Neural crest cell (in vitro differentiated cells): ENCODE results near the gene SLC22A2. TPM values are rescaled to one million over a fixed set of nuclear protein-coding genes. Genes with fewer than 3 reads are reported as not detected.

Experiments used
- DNase-seq: peaks from one replicate; pipeline ENCODE4 v3.0.0; 2021; ENCODE audit warnings: low read depth, mixed read lengths, low spot score
- H3K27ac Mint-ChIP-seq: one replicate; pipeline ENCODE4 v1.8.0; 2021; ENCODE audit warnings: mild to moderate bottlenecking, mixed read lengths; ENCODE audit not compliant: unreplicated experiment
- H3K27me3 Mint-ChIP-seq: 2 replicates; pipeline ENCODE4 v1.8.0; 2021; ENCODE audit warnings: low read depth, mild to moderate bottlenecking, mixed read lengths
- H3K36me3 Mint-ChIP-seq: 2 replicates; pipeline ENCODE4 v1.8.0; 2021; ENCODE audit warnings: low read depth, mild to moderate bottlenecking, mixed read lengths
- H3K4me1 Mint-ChIP-seq: 2 replicates; pipeline ENCODE4 v1.8.0; 2021; ENCODE audit warnings: mixed read lengths
- H3K4me3 Mint-ChIP-seq: one replicate; pipeline ENCODE4 v1.8.0; 2021; ENCODE audit warnings: mild to moderate bottlenecking, mixed read lengths
- H3K9me3 Mint-ChIP-seq: 2 replicates; pipeline ENCODE4 v1.8.0; 2021; ENCODE audit warnings: mixed read lengths
- total RNA-seq: library from RNA; stranded (reverse); gene quantifications from 2 replicates; pipeline ENCODE4 v1.2.1, GENCODE V29; 2021
- TF ChIP-seq, protein P1 (sequence below): fragments of 200-600 bp; sonication (generic); conservative IDR thresholded peaks from 2 replicates; pipeline ENCODE4 v1.5.0; 2021; ENCODE audit warnings: antibody characterized with exemption, mild to moderate bottlenecking

Gene SLC22A2
- total RNA-seq, 1 donor from 2014 or later, result not detected

DNA sequence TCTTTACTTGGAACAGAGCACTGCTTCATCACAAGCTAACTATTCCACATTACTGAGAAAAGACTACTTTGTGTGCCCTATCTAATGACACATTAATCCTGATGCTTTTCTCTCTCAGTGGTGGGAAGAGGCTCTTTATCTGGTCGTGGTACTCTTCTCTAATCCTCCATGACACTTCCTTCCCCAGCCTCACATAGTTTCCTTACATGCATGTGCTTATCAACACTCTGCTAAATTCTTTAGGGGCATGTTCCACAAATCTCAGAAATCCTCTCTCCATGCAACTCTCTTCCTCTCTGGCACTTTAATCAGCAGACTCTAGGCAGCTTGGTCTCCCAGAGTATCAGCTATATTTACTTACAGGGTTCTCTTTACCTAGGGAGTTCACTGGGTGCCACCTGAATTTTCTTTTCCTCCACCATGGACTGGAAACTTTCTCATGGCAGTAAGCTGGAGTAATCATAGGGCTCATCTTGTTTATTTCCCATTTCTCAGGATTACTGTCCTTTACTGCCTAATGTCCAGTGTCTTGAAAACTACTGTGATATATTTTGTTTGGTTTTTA is 27.0 kb upstream of the SLC22A2 start:
- H3K4me1 Mint-ChIP-seq, result no peaks in the 10 kb centered on the region
- H3K27ac Mint-ChIP-seq, result no peak overlapping the region
- no peak for DNase-seq
- H3K27me3 Mint-ChIP-seq, result no peaks in the 10 kb centered on the region
- TF ChIP-seq, protein P1, sequence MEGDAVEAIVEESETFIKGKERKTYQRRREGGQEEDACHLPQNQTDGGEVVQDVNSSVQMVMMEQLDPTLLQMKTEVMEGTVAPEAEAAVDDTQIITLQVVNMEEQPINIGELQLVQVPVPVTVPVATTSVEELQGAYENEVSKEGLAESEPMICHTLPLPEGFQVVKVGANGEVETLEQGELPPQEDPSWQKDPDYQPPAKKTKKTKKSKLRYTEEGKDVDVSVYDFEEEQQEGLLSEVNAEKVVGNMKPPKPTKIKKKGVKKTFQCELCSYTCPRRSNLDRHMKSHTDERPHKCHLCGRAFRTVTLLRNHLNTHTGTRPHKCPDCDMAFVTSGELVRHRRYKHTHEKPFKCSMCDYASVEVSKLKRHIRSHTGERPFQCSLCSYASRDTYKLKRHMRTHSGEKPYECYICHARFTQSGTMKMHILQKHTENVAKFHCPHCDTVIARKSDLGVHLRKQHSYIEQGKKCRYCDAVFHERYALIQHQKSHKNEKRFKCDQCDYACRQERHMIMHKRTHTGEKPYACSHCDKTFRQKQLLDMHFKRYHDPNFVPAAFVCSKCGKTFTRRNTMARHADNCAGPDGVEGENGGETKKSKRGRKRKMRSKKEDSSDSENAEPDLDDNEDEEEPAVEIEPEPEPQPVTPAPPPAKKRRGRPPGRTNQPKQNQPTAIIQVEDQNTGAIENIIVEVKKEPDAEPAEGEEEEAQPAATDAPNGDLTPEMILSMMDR, result no peak
- H3K36me3 Mint-ChIP-seq, result no peaks in the 10 kb centered on the region
- H3K4me3 Mint-ChIP-seq, result no peak overlapping the region
- H3K9me3 Mint-ChIP-seq, result peaks cover 2% of the 10 kb centered on the region

DNA sequence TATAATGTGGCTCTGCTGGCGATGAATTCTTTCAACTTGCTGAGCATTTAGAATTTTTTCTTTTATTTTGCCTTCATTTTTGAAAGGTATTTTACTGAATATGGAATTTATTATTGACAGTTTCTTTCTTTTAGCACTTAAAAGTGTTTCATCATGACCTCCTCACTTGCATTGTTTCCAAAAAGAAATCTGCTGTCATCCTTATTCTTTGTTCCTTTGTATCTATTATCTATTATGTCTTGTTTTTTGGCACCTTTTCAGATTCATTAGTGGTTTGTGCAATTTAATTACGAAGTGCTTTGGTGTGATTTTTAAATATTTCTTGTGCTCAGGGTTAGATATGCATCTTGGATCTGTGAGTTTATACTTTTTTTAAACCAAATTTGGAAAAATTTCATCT is 26.0 kb upstream of the SLC22A2 start:
- no peak for DNase-seq
- no peak overlapping the region for H3K4me3 Mint-ChIP-seq
- peaks cover 2% of the 10 kb centered on the region for H3K36me3 Mint-ChIP-seq
- TF ChIP-seq, protein P1, result no peak
- H3K9me3 Mint-ChIP-seq, result peaks cover 7% of the 10 kb centered on the region
- no peaks in the 10 kb centered on the region for H3K27me3 Mint-ChIP-seq
- H3K4me1 Mint-ChIP-seq, result no peaks in the 10 kb centered on the region
- no peak overlapping the region for H3K27ac Mint-ChIP-seq

DNA sequence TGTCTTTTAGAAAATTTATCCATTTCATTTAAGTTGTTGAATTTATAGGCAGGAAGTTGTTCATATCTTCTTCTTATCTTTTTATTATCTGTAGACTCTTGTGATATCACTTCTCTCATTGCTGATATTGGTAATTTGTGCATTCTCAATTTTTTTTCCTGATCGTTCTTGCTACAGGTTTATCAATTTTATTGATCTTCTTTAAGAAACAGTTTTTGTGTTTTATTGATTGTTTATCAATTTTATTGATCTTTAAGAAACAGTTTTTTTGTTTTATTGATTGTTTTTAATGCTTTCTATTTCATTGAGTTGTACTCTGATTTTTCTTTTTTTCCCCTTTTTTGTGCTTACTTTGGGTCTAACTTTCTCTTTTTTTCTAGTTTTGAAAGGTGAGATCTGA is 23.8 kb upstream of the SLC22A2 start:
- Mint-ChIP-seq H3K9me3 (peaks cover 8% of the 10 kb centered on the region), H3K27me3 (no peaks in the 10 kb centered on the region), H3K36me3 (peaks cover 2% of the 10 kb centered on the region), H3K27ac (no peak overlapping the region), H3K4me1 (no peaks in the 10 kb centered on the region), H3K4me3 (no peak overlapping the region)
- TF ChIP-seq, protein P1, result no peak
- no peak for DNase-seq

DNA sequence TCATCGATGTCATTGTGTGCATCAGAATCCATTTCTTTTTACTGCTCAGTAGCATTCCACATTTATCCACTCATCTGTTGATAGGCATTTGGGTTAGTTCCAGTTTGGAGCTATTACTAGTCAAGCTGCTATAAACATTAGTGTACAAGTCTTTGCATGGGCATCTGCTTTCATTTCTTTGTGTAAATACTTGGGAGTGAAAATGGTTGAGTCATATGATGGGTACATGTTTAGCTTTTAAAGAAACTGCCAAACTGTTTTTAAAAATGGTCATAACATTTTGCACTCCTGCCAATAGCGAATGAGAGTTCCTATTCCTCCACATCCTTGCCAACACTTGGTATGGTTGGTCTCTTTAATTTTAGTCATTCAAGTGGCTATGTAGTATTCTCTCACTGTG is 21.2 kb upstream of the SLC22A2 start:
- Mint-ChIP-seq H3K4me1 (no peaks in the 10 kb centered on the region), H3K9me3 (peaks cover 5% of the 10 kb centered on the region), H3K27me3 (no peaks in the 10 kb centered on the region), H3K36me3 (peaks cover 2% of the 10 kb centered on the region), H3K27ac (no peak overlapping the region), H3K4me3 (no peak overlapping the region)
- DNase-seq, result no peak
- TF ChIP-seq, protein P1, result no peak

DNA sequence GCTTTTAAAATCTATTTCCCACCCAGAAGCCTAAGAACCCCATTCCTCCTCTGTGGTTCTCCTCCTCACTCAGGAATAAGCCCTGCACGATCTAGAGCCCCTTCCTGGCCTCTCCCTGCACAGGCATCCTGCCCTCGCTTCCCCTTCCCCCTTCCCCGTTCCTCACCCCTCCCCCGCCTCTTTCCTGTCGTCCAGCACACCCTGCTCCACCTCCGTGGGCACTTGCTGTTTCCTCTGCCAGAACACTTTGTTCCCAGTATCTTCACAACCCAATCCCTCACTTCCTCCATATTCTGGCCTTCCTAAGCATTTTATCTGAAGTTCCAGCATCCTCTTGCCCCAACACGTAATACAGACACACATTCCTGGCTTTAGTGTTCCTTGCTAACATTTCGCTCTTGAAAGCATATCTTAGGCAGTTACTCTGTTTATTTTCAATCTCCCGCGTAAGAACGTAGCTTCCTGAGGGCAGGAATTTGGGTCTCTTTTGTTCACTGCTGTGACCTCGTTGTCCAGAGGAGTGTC is 20.2 kb upstream of the SLC22A2 start:
- Mint-ChIP-seq H3K4me1 (no peaks in the 10 kb centered on the region), H3K4me3 (no peak overlapping the region), H3K9me3 (peaks cover 5% of the 10 kb centered on the region), H3K27me3 (no peaks in the 10 kb centered on the region), H3K27ac (no peak overlapping the region), H3K36me3 (peaks cover 2% of the 10 kb centered on the region)
- TF ChIP-seq, protein P1, result no peak
- no peak for DNase-seq
